Measurements from ENCODE around the gene SGSM1.
"Not testable (repeated sequence)": the region's sequence is repeated elsewhere in the genome, so short reads cannot be mapped to it uniquely, and the experiment has no call there.

SGSM1 gene

GRCh38 chr22:24837517-24837916 is 31.5 kb downstream of the SGSM1 start:
- DNase-seq: not testable (repeated sequence)

- no peak for DNase-seq
Measured at GRCh38 chr22:24841261-24841660, 35.2 kb downstream of the SGSM1 start.

GRCh38 chr22:24843048-24843447 is 37.0 kb downstream of the SGSM1 start:
- no peak for DNase-seq

GRCh38 chr22:24845041-24845898 is 39.3 kb downstream of the SGSM1 start:
- no peak for DNase-seq

- no peak for DNase-seq
Measured at GRCh38 chr22:24847490-24847889, 41.5 kb downstream of the SGSM1 start.

- no peak for DNase-seq
Measured at GRCh38 chr22:24848559-24849168, 42.7 kb downstream of the SGSM1 start.

GRCh38 chr22:24855794-24856193 is 49.8 kb downstream of the SGSM1 start:
- no peak for DNase-seq

DNA sequence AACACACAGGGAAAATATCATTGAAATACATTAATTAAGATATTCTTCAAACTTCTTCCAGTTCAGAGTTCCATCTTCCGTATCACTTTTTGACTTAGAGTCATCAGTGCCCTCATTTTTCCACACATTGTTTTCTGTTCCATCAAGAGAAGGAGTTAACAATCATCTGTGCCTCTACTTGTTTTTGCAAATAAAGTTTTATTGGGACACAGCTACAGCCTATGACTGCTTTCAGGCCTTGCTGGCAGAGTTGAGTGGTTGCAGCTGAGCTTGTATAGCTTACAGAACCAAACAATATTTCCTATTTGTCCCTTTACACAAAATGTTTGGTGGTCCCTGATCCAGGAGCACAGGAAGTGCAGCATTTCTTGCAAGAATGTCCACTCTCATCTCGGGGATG is 51.6 kb downstream of the SGSM1 start:
- no peak for DNase-seq

GRCh38 chr22:24859587-24859986 is 53.6 kb downstream of the SGSM1 start:
- DNase-seq: no peak

DNA sequence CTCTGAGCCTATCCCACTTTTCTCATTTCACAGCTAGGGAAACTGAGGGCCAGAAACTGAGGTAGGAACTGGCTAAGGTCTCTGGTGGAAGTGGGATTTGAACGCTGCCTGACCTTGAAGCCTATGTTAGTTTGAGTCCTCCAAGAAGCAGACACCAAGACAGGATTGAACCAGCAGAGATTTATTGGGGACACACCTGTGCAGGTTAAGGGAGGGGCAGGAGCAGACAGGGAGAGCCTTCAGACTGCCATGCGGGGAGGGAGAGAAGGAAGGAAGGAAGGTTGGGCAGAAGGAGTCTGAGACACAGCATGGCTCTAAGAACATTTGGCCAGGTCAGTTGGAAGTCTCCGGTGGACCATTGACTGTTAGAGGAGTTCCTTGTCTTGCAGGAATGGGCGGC is 59.5 kb downstream of the SGSM1 start:
- DNase-seq: no peak

- no peak for DNase-seq
Measured at GRCh38 chr22:24867323-24868022, 61.5 kb downstream of the SGSM1 start.

GRCh38 chr22:24868979-24869378 is 63.0 kb downstream of the SGSM1 start:
- no peak for DNase-seq

- no peak for DNase-seq
Measured at GRCh38 chr22:24871611-24872205, 65.7 kb downstream of the SGSM1 start.

DNA sequence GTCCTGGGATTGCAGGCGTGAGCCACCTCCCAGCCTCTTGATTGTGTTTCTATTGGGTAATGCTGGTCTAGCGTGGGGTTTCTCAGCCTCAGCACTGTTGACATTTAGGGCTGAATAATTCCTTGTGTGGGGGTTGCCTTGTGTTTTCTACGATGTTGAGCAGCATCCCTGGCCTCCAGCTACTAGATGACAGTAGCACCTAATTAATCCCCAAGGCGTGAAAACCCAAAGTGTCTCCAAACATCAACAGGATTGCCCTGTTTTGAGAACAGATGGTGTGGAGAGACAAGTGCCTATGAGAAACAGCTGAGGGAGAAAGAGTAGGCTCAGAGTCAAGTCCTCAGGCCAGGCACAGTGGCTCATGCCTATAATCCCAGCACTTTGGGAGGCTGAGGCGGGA is 67.2 kb downstream of the SGSM1 start:
- no peak for DNase-seq

GRCh38 chr22:24875862-24876506 is 70.0 kb downstream of the SGSM1 start:
- DNase-seq: no peak

DNA sequence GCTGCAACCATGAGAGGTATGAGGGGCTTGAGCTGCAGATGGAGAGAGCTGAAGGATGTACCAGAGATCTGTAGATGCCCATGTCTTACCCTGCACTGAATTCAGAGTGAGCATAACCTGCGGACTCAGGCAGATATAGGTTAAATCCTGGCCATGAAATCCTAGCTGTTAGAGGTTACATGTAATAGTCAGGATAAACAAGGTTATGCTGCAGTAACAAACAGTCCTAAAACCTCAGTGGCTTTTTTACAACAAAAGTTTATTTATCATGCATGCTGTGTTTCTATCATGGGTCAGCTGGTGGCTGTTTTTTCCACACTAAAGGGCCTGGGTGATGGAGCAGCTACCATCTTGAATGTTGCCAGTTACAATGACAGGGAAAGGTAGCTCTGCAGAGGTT is 70.7 kb downstream of the SGSM1 start:
- DNase-seq: no peak

- no peak for DNase-seq
Measured at GRCh38 chr22:24878969-24879368, 73.0 kb downstream of the SGSM1 start.

- no peak for DNase-seq
Measured at GRCh38 chr22:24883432-24883831, 77.4 kb downstream of the SGSM1 start.

DNA sequence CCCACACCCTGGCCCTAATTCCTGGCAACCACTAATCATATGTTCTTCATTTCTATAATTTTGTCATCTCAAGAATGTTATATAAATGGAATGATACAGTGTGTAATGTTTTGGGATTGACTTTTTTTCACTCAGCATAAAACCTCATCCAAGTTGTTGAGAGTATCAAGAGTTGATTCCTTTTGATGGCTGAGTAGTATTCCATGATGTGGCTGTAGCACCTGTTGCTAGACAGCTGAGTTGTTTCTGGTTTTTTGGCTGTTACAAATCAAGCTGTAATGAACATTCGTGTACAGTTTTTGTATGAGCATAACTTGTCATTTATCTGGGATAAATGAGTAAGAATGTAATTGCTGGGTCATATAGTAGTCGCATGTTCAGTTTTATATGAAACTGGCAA is 81.2 kb downstream of the SGSM1 start:
- no peak for DNase-seq

GRCh38 chr22:24893341-24894070 is 87.5 kb downstream of the SGSM1 start:
- DNase-seq: no peak

- DNase-seq: peak; percentile 4
Measured at GRCh38 chr22:24894220-24894975, 88.4 kb downstream of the SGSM1 start.

DNA sequence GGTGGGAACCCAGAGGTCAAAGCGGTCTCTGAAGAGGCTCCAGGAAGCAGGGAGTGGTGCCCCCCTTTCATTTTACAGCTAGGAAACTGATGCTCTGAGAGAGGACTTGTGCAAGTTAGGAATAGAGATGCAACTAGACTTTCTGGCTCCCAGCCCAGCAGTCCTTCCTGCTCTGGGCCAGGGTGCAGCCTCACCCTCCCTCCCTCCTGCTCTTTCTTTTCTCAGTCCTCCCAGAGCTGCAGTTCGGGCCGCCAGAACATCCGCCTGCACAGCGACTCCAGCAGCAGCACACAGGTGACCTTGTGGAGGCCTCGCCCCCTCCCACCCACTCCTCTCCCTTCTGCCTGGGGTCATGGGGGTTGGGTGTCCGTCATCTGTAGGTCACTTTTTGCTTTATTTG is 89.0 kb downstream of the SGSM1 start:
- DNase-seq: no peak
